H1 (cell line): ENCODE measurements around the gene PPA2. TPM values are rescaled to one million over a fixed set of nuclear protein-coding genes. Genes with fewer than 3 reads are reported as not detected.

Experiments
- CBX8 ChIP-seq: fragments of 300-800, 300-1000 bp; sonication (generic); IDR thresholded peaks from 2 replicates; pipeline ENCODE4 v1.7.1; 2016; ENCODE audit warnings: low read depth, low read length, borderline replicate concordance
- CHD1 ChIP-seq: IDR thresholded peaks from 2 replicates; pipeline ENCODE4 v1.6.1; 2012; ENCODE audit warnings: low read depth, low read length, improper control_type of control experiment
- POU5F1 ChIP-seq: IDR thresholded peaks from 2 replicates; pipeline ENCODE4 v1.6.1; 2011; ENCODE audit warnings: low read depth, mild to moderate bottlenecking, low read length, moderate library complexity
- ZNF274 ChIP-seq: IDR thresholded peaks from 2 replicates; pipeline ENCODE4 v1.7.0; 2012; ENCODE audit warnings: low read length, borderline replicate concordance; ENCODE audit errors: extremely low read depth
- polyA plus RNA-seq, 7 experiments: library from polyadenylated mRNA; depleted of rRNA in 3 of 7; stranded (reverse) in 5 of 7; unstranded in 2 of 7; fragments of >200 nt in 5 of 7; fragments of 200-250 nt in 2 of 7; gene quantifications; 1 replicate in 5 of 7; 2 replicates in 1 of 7; 4 replicates in 1 of 7; pipeline versions ENCODE4 v1.2.1 to v1.2.3, GENCODE V29; 2011 to 2013; ENCODE audit warnings: missing spikeins in 2 of 7, mixed read lengths in 2 of 7
- total RNA-seq: library from RNA; stranded (reverse); fragmentation: NEBNext Ultra II Directional; extraction: Animal tissue kit (Norgen Biotek cat#: 25700); gene quantifications from 2 replicates; pipeline ENCODE4 v1.2.1, GENCODE V29; 2021

The PPA2 gene
- total and polyA plus RNA-seq, 2 of the 8 experiments (the other 6 are each of a cell fraction or from before 2014, with no cell fraction given) = 24.9 to 62.7 TPM

DNA sequence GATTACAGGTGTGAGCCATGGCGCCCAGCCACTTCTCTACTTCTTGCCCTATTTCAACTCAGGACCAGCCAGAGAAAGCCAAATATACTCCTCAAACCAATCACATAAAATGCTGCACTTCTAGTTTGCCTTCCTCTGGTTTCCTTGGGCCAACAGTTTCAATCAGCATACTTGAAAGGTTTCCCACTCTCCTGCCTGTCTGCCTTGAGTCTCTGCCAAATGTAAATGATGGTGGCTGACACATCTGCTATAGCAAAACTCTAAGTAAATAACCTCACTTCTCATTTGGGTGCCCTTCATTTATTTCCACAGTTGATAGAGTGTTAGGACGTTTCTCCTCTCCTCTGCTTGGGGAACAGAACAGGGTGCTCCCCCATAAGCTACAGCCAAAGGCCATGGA, 36.4 kb upstream of the PPA2 start (continued):
- TF ChIP-seq POU5F1 (no peak), CBX8 (no peak), ZNF274 (no peak), CHD1 (no peak)
- TF ChIP-seq, all 59 proteins: peak for 0
